Measurements from ENCODE around the gene PSMD1.
"Not testable (repeated sequence)": the region's sequence is repeated elsewhere in the genome, so short reads cannot be mapped to it uniquely, and the experiment has no call there.

PSMD1 gene

DNA sequence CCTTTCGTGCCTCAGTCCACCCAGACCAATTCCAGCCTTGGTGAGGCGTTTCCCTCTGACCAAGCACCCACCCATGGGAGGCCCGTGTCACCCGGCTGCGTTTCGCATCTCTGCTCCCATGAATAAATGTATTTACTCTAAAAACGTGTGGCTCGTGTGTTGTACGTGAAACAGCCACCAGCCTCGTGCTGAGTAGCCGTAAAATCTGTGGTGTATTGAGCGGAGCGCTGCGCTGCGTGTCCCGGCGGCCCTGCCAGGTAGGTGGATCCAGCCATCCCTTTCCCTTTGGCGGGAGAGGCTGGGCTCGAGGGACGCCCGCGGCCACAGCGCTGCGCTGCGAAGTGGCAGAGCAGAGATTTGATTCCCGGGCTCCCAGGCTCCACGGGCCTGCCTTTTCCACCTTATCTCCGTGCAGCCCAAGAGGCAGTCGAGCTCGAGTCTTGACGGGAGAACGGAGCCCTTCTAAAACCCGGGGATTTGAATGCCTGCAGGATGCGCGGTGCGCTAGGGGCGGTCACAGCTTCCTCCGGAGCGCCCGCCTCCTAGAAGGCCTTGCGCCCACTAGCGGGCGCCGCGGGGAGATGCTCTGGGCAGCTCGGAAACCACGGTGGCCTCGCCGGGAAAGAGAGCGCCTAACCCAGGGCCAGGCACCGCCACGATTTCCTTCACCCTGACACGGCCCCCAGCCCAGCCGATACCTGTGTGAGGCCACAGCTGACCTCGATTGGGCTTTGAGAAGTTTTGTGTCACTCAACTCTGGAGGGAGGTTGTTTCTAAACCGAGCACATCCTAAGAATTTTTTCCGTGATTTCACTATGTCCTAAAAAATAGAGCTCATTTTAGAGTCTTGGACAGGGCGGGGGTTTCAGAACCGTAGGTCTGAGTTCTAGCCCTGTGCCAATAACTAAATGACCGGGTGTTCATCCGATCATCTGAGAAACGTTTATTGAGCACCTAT, 3.9 kb upstream of the PSMD1 start:
- H3K4me3 ChIP-seq (ENCODE audit: low read depth, low read length) = peak overlapping the region; percentile 33

DNA sequence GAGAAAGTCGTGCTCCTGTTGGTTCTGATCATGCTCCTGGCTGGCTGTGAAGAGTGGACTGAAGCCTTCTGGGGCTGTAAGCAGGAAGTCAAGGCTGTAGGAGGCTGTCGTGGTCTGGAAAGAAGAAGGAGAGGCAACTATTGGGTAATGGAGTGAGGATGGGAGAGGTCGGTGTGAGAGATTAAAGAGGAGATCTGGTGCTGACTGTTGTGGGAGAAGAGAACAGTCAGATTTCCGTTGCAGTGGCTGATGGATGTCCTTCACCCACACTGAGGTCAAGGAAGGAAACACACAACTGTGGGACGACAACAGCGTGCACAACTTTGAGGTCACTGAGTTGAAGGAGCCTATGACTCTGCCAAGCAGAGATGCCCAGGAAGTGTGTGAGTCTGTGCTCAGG, 2.8 kb upstream of the PSMD1 start:
- no peak overlapping the region for H3K4me3 ChIP-seq (ENCODE audit: low read depth, low read length)

DNA sequence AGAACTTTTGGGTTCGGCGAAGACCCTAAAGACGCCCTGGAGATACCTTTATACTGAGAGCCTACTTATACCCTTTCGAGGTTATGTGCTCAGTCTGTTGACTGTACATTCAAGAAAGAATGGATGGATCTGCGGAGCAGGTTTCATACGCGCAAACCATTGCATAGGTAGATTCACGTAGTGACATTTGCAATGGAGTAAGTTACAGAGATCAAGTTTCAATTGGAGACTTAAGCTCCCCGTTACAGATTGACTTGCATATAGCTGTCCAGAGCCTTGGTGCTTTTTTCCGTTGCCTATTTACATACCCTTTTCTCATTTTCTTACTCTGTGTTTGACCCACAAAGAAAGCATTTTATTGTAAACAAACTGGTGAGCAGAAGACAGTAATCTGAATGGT, 923 bp downstream of the PSMD1 start:
- H3K4me3 ChIP-seq (ENCODE audit: low read depth, low read length) = peak overlapping the region; percentile 96

DNA sequence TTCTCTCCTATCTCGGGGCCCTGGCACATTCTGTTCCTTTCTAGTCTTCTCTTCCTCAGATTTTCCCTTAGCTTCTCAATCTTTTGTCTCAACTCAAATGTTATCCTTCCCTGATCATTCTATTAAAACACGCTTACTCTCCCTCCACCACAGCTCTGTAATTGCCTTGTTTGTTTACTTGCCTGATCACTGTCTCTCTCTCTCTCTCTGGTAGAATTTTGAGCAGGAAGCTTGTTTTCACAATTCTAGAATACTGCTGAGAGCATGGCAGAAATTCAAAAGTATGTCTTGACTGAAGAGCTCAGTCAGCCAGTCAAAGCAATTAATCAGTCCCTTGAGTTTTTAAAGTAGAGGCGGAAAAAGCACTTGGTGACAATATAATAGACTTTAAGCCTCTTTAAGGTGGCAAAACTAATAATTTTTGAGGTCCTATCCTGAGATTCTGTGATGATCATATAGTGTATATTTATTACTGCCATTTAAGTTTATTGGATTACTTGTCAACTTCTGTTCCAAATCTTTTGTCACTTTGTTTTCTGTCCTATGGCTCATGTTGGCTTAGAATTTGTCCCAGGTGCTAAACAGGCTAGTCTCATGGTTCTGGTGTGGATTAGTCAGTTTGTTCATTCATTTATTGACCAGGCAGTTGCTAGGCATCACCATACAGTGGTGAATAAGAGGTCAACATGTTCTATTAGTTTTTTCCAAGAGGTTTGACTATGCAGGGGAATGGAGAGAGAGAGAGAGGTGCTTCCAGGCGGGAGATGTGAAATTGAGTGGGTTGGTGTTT, 2.3 kb downstream of the PSMD1 start:
- no peak overlapping the region for H3K4me3 ChIP-seq (ENCODE audit: low read depth, low read length)

DNA sequence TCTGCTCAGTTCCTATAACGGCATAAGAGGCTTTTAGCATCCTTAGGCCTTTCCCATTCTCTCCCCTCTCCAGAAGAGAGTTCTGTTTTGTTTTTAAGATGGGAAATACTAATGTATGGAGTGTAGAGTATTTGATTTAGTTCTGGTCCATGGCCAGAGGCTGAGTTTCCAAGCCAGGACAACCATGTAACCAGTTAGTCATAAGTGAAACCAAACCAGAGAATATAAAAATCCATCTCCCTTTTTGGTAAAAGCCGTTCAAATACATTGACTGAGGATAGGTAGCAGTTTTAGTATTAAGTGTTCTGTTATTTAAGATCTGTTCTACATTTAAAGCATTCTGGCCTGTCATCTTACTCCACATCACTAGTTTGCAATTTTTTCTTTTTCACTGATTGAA, 3.1 kb downstream of the PSMD1 start:
- H3K4me3 ChIP-seq (ENCODE audit: low read depth, low read length) = no peak overlapping the region

DNA sequence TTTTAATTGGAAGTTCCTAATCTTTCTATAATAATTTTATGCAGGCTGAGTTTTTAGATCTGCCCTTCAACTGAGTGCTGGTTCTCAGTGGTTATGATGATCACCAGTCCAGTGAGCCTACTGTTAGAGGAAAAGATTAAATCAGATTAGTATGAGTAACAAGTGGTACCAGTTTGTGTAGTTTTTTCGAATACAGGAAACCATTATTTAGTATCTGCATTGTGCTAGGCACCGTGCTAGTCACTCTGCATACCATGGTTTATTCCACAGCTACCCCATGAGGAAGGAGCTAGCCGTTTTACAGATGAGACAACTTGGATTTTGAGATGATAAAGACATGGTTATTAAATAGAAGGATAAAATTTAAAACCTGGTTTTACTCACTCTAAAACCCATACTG, 6.1 kb downstream of the PSMD1 start:
- no peak overlapping the region for H3K4me3 ChIP-seq (ENCODE audit: low read depth, low read length)

DNA sequence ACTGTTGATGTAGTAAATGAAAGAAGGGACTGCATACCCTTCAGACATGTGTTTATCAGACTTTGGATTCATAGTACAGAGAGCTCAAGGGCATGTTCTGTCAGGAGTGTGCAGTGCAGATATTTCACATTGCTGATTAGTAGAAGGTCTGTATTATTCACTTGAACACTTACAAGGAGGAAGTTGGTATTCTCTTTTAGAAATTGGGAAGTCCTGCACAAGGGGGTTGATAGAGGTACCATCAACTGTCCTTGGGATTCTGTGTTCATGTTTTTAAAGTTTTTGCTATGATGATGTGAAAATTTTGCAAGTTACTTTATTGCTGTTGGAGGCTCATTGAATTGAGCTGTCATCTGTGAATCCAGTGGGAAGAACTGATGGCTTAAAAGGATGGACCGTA, 6.7 kb downstream of the PSMD1 start:
- H3K4me3 ChIP-seq (ENCODE audit: low read depth, low read length) = no peak overlapping the region

DNA sequence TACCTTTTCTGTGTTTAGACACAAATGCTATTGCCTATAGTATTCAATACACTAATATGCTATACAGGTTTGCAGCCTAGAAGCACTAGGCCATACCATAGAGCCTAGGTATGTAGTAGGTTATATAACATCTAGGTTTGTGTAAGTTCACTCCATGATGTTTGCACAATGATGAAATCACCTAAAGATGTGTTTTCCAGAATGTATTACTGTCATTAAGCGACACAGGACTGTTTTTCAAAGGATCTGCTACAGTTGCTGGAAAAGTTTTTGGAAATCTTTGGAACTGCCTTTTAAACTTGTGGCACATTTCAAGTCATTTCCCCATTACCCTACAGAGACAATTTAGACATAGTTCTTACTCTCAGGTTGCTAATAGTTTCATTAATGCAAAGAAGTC, 9.3 kb downstream of the PSMD1 start:
- H3K4me3 ChIP-seq (ENCODE audit: low read depth, low read length) = no peak overlapping the region

DNA sequence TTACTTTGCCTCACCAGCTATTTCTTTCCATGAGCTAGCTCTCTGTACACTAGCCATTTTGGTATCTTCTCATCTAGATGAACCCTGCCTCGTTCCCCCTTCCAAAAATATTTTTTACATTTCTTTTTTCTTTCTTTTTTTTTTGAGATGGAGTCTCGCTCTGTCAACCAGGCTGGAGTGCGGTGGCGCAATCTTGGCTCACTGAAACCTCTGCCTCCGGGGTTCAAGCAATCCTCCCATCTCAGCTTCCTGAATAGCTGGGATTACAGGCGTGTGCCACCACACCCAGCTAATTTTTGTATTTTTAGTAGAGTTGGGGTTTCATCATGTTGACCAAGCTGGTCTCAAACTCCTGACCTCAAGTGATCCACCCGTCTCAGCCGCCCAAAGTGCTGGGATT, 10.9 kb downstream of the PSMD1 start:
- H3K4me3 ChIP-seq (ENCODE audit: low read depth, low read length) = not testable (repeated sequence)

DNA sequence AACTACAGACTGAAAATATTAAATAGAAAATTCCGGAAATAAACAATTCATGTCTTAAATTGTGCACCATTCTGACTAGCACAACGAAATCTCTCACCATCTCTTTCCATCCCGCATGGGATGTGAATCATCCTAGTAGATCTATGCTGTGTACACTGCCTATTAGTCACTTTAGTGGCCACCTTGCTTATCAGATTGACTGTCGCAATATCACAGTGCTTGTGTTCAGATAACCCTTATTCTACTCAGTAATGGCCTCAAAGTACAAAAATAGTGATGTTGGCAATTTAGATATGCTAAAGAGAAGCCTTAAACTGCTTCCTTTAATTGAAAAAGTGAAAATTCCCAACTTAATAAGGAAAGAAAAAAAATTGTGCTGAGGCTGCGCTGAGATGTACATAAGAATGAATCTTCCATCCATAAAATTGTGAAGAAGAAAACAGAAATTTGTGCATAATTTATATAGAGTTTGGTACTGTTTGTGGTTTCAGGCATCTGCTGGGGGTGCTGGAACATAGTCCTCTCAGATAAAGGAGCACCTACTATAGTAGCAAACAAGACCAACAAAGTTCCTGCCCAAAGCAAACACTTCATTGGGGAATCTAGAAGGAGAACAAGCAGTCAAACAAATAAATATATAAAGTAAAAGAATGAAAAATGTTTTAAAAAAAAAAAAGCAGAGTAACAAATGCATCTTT, 12.0 kb downstream of the PSMD1 start:
- no peak overlapping the region for H3K4me3 ChIP-seq (ENCODE audit: low read depth, low read length)

DNA sequence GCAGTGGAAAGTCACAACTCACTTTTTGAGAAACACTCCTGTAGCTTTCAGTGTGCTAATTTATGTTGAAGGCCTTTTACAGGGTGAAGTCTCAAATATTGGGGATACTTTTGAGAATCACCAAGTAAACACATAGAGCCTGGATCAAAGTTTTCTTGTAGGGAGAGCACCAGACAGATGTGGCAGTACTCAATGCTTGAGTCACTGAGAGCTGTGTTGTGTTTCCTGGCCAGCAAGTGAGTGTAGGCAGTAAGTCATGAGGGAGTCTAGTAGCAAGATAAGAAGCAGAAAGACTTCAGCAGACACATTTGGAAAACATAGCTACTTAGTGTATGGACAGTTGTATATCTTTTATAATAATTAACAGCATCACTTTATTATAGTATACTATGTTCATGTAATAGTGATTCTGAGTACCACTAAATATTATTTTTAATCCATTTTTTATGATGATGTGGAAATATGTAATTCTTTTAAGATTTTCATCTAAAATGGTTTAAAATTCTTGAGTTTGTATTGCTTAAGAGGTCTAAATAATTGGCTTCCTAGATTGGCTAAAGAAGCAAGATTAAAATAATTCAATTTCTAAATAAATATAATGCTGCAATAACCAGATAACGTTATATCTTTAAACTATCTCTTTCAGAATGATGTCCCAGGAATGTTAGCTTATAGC, 12.8 kb downstream of the PSMD1 start:
- no peak overlapping the region for H3K4me3 ChIP-seq (ENCODE audit: low read depth, low read length)

DNA sequence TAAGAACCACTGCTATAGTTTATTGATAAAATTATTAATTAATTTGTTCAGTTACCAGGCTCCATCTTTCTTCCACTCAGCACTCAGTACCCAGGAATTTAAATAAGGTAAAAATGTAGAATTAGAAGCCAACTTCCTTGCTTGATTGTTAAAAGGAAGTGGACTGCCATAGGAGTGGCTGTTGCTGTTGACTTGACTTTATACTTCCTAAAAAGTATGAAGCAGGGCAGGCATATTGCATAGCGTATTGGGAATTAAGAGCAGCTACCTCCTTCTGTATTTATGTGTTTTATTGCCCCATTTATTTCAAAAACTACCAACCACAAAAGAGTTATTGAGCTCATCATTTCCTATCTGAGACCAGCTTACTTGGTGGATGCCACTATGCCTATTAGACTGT, 27.9 kb downstream of the PSMD1 start:
- H3K4me3 ChIP-seq (ENCODE audit: low read depth, low read length) = no peak overlapping the region

DNA sequence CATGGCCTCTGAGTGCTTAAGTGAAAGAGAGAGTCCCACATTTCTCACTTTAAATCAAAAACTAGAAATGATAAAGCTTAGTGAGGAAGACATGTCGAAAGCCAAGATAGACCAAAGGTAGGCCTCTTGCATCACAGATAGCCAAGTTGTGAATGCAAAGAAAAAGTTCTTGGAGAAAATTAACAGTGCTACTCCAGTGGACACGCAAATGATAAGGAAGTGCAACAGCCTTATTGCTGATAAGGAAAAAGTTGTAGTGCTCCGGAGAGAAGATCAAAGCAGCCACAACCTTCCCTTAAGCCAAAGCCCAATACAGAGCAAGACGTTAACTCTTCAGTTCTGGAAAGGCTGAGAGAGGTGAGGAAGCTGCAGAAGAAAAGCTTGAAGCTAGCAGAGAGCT, 32.1 kb downstream of the PSMD1 start:
- H3K4me3 ChIP-seq (ENCODE audit: low read depth, low read length) = no peak overlapping the region

DNA sequence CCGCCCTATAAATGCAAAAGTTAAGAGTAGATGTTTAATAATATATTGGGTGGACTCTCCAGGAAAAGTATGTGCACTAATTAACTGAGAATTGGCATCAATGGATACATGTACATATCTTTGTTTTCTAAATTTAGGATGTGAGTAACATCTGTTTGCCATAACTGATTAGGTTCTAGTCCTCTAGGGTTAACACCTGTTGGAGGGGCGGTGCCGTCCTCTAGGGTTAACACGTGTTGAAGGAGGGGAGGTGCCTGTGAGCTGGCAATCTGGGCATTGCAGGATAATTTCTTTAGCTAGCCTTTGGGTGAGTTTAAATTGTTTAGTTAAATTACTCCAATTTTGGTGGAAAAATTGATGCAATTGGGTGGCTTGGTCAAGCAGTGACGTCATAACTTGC, 37.3 kb downstream of the PSMD1 start:
- no peak overlapping the region for H3K4me3 ChIP-seq (ENCODE audit: low read depth, low read length)

DNA sequence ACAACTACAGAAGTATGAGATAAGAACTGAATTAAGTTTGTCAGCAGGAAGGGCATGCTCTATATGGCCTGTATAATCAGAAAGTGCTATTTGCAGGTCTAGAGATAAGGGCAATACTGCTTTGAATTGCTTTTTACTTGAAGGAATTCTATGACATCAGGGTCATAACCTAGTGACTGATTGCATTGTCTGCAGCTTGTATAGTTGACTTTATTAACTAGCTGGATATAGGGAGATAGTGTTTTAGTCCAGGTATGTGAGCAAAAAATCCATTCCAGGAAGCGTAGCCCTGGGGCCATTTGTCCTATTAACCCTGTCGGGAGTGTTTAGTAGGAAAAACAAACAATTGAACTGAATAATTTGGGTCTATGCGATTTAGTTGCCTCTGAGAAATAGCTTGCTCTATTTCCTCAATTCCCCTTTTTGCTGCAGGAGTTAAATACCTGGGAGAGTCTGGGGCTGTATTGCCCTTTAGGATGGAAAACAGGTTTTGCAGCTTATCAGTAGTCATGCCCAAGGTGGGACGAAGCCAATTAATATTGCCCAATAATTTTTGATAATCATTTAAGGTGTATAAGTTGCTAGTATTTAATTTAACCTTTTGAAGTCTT, 38.2 kb downstream of the PSMD1 start:
- no peak overlapping the region for H3K4me3 ChIP-seq (ENCODE audit: low read depth, low read length)

DNA sequence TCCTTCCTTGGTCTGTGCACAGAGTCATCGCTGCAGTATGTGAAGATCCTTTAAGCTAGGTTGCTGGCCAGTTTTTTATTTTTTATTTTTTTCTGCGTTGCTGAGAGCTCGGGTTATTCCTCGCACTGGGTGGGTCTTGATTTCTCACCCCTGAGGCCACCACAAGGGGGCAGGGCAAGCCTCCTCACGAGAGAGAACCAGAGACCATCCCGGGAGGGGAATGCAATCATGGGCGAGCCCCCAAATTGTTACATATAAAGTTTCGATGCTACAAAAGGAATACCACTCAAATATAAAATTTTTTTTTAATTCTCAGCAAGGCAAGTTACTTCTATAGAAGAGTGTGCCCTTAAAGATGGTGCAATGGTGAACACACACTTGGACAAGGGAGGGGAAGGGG, 43.3 kb downstream of the PSMD1 start:
- H3K4me3 ChIP-seq (ENCODE audit: low read depth, low read length) = no peak overlapping the region

DNA sequence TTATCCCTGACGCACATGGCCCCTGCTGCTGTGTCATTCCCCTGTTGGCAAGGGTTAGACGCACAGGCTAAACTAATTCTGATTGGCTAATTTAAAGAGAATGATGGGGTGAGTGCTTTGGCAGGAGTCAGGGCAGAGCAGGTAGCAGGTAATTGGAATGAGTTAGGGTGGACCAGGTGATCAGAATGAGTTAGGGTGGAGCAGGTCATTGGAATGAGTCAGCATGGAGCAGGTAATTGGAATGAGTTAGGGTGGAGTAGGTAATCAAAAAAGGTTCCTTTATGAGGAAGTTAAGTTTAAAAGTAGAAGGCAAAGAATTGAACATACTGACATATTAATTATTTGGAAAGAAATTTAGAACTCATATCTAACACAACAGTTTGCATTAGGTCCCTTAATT, 43.7 kb downstream of the PSMD1 start:
- H3K4me3 ChIP-seq (ENCODE audit: low read depth, low read length) = not testable (repeated sequence)

DNA sequence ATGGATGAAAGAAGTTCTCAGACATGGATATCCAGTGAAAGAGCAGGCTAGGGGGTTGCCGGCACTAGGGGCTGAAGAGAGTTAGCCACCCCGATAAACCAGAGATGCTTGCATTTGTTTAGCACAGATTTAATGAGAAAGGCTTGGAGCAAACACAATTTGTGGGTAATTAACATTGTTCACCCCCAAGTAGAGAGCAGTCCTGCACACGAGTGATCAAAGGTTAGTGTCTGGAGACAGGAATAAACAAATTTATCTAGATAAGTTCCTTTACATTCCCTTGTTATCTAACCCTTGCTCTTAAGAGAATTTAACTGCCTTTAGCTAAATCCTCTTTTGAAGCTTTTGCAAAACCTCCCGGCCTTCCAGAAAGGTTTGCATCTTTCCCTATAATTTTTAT, 44.3 kb downstream of the PSMD1 start:
- no peak overlapping the region for H3K4me3 ChIP-seq (ENCODE audit: low read depth, low read length)

DNA sequence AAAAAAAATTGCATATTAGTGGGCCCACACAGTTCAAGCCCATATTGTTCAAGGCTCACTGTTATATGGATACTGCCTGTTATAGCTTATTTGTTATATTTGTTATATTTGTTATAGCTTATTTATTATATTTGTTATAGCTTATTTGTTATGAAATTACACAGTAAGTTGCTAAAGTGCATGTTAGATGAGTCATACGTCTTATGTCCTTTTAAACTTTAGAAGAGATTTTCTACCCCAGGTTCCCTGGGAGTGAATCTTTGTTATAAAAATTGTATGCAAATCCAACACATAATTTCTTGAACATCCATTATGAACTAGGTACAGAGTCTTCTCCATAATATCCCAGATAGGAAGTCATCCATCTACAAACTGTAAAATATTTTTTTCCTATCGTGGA, 46.1 kb downstream of the PSMD1 start:
- no peak overlapping the region for H3K4me3 ChIP-seq (ENCODE audit: low read depth, low read length)

DNA sequence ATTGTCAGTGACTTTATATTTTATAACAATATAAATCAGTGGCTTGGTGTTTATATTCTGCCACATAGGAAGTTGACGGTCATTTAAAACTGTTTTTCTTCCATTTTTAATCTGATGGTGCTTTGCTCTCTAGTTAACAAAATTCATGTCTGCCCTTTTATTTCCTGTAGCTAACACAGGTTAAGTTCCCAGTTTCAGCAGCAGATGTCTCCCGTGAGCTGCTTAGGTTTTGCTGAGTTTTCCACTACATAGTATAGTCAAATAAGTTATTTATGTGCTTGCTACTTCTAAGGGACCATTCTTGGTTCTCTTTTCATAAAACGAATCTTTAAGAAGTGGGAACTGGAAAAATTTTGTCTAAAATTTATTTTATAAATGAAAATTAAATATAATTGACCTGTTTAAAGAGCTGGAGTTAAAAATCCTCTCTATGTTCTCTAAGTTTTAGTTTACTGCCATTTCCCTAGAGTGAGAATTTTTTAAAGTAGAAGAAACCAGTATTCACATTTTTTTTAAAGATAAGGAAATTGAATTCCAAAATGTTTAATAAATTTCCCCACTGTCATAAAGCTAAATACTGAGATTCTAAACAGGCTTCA, 47.5 kb downstream of the PSMD1 start:
- H3K4me3 ChIP-seq (ENCODE audit: low read depth, low read length) = no peak overlapping the region

Data from iPS-11a (cell line).